Measurements from ENCODE around the gene CCKAR.
"Not testable (repeated sequence)": the region's sequence is repeated elsewhere in the genome, so short reads cannot be mapped to it uniquely, and the experiment has no call there.

CCKAR gene, protein sequence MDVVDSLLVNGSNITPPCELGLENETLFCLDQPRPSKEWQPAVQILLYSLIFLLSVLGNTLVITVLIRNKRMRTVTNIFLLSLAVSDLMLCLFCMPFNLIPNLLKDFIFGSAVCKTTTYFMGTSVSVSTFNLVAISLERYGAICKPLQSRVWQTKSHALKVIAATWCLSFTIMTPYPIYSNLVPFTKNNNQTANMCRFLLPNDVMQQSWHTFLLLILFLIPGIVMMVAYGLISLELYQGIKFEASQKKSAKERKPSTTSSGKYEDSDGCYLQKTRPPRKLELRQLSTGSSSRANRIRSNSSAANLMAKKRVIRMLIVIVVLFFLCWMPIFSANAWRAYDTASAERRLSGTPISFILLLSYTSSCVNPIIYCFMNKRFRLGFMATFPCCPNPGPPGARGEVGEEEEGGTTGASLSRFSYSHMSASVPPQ

DNA sequence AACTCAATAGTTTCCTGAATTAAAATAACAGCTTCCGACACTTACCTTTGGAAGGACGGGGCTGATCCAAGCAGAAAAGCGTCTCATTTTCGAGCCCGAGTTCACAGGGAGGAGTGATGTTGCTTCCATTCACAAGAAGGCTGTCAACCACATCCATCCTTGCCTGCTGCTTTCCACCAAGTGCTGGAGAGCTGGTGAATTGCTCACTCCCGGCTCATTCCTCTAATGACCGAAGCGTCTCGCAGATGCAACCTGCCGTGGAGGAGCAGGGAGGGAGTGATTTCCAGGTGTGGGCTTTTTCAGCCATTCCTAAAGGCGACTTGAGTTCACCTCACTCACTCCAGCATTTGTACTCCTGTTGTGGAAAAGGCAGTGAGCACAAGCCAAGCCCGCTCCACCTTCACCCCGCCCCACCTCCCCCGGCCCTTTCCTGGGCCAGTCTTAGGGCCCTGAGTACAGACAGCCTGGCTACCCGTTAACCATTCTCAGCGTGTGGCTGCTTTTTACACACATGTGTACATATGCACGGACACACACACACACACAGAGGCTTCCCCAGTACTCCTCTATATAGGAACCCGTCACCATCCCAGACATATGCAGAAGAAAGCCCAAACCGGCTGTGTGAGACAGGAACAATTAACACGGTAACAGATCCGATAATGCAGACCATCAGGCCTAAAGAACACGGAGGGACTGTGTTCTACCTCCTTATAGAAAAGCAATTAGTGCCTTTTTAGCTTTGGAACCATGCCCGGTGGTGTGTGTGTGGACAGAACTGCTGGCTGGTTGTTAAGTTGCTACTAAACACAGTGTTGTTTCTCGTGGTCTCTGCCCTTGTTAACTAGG lies at the start of gene CCKAR:
CCKAR (minus strand) TSS at position 374 of the 849 bp plus-strand sequence; CDS start at position 157, 217 bp downstream.
- peak; percentile 68 for DNase-seq

DNA sequence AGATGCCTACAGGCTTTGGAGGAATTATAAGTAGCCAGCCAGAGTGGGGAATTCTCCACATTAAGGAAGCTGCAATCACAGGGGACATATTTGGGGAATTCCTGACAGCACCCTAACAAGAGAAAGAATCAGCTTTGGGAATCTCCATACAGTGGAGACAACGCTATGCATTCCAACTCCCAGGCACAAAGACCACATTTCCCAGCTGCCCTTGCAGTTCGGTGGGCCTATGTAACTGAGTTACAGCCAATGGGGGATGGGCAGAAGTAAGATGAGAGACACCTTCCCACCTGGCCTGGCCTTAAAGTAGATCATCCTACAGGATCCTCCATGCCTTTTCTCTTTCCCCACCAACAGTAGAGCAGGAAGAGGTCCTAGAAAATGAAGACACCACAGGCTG lies 43.4 kb upstream of the CCKAR start:
- DNase-seq, result no peak

DNA sequence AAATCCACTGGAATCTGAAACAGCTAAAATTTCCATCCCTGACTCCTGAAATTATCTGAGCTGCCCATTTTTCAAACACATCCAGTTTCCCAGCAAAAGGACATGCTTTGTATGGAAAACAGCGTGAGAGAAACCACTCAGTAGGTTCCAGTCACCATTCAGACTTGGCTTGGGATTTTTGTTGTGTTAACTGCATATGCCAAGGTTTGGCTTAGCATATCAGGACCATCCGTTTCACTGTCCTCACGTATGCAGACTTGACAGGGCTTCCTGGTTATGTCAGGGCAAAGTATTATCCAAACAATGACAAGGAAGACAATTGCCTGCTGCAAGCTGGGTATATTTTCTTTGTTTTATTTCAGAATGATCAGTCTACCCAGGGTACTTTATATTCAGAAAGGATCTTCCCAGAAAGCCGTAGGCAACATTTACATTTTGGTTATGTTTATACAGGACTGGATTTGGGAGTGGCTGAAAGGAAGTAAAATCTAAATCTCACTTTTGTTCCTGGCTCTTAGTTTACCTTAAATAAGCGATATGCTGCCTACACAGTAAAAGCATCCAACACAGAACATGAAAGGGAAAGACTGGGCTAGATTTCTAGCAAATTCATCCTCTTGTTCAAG lies 41.3 kb upstream of the CCKAR start:
- no peak for DNase-seq

DNA sequence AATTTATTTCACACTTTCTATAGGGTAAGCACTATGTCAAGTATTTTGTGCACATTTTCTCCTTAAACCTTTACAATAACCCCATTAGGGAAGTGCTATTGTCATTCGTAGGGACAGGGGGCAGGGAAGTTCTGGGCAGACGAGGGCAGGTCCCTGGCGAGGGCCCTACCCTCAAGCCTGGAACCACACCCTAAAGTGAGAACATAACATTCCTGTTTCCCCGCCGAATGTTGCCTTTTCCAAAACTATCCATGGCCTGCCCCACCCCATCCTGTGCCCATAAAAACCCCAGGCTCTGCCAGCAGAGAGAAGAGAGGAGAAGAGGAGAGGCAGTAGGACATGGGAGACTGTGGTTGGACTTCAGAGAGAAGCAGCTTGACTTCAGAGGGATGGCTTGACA lies 39.8 kb upstream of the CCKAR start:
- no peak for DNase-seq

DNA sequence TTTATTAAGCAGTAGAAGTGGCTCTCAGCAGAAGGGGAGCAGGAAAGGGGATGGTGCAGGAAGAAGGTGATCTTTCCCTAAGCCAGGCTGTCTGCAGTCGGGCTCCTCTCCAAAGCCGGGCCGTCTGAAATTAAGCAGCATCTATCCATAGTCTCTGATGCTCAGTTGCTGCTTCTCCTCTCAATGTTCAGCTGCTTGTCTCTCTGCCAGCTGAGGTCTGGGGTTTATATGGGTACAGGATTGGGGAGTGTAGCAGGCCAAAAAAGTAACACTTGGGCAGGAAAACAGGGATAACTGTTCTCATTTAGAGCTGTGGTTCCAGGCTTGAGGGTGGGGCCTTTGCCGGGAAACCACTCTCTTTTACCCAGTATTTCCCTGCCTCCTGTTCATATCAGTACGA lies 39.2 kb upstream of the CCKAR start:
- DNase-seq, result no peak

DNA sequence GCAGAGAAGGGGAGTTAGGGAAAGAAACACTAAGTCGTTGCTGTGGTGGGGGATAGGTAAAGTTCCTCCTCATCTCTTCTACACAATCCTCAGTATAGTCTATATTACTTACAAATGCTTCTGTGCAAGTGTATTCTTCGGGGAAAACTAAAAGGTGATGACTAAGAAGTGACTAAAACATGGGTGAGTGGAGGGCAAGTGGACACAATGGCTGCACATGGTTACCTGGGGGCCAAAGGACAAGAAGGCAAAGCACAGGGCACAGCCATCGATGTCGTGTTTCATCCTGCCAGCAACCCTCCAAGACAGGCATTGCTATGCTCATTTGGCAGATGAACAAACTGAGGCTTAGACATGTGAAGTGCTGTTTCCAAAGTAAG lies 35.5 kb upstream of the CCKAR start:
- DNase-seq, result no peak

DNA sequence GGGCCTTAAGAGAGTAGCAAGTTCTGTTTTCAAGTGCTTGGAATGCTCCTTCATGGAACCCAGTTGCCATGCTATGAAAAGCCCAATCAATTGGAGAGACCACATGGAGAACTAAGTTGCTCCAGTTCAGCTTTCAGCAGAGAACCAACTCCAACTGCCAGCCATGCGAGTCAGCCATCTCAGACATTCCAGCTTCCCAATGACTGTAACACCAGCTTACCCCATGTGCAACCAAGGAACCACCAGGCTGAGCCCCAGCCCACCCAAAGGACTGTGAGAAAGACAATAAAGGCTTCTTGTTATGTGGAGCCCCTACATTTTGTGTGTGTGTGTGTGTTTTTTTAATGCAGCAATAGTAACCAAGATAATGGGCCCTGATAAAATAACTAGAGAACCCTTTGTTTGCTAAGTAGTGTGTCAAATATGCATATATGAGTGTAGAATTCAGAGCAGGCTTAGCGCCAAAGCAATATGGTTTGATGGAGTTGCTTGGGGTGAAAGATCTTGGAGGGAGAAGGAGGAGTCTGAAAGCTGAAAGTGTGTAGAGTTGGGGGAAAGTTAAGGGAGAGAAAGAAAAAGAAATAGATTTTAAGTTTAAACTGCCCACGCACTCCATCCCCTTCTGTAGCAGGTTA lies 35.0 kb upstream of the CCKAR start:
- no peak for DNase-seq

DNA sequence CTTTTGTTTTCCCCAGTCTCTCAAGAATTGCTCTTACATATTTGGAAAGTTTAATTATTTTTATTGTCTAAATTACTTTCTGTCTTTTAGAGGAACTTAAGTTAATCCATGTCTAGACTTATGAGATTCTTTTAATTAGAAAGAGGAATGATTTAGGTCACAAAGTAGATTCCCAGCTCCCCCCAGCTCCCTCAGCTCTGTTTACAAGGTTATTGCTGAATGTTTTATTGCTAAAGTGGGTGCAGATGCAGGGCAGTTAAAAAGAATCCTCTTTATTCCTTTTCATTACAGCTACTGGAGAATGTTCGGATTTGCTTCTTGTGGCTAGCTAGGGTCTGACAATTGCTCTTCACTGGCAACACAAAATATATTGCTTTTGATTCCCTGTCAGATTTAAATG lies 33.7 kb upstream of the CCKAR start:
- DNase-seq, result no peak

DNA sequence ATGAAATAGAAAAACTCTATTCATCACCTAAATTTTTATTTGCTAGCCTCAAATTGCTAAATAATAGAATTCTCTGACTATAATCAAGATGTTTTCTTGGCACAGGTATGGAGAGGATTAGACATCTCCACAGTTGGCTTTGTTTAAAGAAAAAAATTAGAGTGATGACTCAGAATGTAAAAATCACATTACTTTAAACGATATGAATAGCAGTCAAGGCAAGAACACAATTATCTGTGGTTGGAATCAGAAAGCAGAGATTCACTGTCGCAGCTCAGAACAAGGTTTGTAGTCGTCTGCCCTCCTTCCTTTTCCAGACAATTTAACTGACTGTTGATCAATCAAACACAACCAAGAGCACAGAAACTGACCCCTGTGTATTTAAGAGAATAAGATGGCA lies 32.2 kb upstream of the CCKAR start:
- DNase-seq, result no peak

DNA sequence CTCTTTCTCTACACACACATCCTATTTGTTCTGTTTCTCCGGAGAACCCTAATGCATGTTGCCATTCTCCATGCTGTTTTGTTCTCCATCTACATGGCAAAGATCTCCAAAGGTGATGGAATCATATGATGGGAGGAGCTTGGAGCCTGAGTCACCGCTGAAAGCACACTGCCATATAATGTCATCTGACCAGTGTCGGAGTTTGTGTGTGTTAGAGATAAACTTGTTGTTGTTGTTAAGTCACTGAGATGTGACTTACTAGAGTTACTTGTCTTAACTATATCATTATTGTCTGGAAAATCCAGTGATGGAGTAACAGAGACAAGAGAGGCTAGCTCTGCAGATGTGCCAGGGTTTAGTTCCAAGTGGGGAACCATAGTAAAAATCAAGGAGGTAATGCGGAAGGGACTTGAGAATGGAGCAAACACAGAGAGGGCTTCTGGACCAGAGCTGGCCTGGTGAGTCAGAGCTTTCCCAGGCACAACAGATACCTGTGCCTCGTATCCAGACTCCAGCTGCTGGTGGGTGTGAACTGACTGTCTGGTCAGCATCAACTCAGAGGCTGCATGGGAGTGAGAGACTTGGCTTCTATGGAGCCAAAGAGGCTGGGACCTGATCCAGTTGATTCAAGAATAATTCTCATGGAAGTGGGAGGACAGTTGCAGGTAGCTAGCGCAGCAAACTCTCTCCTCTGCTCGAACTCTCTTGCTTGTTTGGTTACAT lies 30.6 kb upstream of the CCKAR start:
- DNase-seq, result no peak

DNA sequence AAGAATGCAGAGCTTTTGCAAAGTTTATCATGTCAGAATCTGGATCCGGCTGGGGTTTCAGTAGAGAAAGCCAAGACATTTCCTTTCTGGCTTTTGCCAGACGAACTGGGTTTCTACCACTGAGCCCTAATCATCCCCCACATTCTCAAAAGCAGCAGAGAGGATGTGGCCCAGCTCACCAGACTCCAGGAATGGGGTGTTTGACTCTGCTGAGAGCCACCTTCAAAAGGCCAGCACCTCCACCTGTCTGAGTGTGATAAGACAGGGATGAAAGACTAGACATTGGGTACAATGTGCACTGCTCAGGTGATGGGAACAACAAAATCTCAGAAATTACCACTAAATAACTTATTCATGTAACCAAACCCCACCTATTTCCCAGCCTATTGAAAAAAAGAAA lies 25.7 kb upstream of the CCKAR start:
- no peak for DNase-seq

DNA sequence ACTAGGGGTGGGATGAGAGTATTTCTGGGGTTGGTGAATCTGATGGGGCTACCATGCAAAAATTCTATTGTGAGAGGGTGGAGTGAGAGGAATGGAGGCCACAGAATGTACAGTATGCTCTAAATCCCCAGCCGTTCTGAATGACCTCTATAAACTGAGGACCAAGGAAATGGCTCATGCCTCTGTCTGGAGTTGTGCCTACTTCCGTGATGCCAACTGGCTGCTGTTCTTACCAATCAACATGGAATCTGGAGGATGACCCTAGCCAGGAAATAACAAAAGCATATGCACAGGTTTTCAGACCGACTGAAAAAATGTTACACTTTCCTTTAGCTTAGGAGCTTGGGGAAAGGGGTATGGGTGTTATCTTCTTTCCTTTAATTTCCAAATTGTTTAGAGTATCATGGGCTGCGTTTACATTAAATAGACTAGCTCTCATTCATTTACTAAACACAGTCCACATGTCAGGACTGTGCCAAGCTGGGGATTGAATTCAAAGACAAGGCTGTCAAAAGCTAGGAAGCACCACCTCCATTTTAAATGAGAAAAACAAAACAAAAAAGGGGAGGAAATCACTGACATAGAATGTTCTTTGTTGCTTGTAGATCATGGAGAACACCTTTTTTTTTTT lies 20.2 kb upstream of the CCKAR start:
- DNase-seq, result no peak

DNA sequence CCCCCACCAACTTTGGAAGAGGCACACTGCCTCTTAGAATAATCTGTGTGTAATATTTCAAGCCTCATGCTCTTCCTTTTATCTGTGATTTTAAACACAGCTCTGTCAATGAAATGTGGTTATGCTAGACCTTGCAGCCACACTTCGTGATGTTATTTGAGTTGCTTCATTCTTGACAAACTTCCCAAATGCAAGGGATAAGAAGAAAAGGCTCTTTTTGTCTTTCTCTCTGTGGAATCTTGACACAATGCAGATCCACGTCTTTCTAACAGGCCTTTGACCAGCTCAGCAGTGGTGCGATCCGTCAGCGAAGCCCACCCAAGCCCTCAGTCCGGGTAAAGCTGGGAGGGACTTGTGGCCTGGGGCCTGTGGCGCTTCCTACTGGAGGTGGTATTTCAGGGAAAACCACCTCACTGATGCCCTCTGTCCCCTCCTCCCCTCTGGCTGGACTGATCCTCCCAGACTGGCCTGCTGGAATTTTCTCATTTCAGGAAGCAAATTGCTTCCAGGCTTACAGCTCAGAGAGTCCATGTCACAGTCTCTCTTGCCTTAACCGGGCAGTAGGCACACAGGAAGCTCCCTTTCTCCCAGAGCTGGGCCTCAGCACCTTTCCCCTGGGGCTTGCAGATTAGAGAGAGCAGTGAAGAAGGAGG lies 19.5 kb upstream of the CCKAR start:
- DNase-seq, result no peak

DNA sequence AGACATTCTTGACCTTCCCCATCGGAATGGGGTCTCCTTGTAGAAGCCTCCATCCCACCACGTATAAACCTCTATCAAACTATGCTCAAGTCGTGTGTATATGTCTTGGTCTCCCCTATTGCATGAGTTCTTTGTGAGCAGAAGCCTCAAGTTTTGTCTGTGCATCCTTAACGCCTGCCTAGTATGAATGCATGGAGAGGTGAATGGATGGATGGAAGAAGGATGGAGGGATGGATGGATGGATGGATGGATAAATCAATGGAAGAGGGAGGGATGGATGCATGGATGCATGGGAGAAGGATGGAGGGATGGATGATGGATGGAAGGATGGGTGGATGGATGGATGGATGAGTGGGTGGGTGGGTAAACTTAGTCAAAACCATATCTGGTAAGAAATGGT lies 17.0 kb upstream of the CCKAR start:
- DNase-seq, result no peak

DNA sequence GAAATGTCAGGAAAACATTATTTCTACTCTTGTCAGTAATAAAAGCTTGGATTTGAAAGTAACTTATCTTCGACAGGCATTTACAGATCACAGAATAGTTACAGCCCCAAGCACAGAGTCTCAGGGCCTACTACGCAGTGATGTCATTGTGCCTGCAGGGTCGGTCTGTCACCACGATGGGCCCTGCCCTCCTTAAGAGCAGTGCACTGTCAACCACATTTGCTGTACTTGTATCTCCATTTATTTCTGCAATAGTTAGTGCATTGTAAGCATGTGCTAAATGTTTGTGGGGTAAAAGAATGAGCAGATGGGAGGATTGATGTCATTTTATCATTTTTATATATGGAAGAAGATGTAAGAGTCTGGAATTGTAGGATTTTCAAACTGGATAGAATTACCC lies 13.6 kb upstream of the CCKAR start:
- no peak for DNase-seq

DNA sequence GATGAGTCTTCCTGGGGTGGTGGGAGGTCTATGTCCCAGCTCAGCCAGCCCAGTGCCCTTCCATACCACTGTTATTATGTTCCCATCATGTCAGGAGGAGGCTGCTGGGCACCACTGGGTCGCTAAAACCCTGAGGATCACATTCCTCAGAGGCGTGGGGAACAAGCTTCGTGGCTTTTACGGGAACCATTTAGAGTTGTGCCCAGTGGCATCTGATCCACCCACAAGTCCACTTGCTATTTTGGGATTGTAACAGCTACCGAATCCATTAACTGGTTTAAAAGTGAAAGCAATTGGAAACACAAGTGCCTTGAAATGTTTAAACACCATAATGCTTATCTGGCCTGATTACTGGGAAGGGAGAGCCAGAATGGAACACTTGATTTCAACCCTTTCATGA lies 13.1 kb upstream of the CCKAR start:
- no peak for DNase-seq

DNA sequence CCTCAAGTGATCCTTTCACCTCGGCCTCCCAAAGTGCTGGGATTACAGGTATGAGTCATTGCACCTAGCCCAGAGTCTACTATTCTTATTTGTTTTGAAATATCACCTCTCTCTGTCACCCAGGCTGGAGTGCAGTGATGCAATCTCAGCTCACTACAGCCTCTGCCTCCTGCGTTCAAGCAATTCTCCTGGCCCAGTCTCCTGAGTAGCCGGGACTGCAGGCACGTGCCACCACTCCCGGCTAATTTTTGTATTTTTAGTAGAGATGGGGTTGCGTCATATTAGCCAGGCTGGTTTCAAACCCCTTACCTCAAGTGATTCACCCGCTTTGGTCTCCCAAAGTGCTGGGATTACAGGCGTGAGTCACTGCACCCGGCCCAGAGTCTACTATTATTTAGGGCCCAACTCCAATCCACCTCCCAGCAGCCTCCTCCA lies 10.3 kb upstream of the CCKAR start:
- DNase-seq, result not testable (repeated sequence)

DNA sequence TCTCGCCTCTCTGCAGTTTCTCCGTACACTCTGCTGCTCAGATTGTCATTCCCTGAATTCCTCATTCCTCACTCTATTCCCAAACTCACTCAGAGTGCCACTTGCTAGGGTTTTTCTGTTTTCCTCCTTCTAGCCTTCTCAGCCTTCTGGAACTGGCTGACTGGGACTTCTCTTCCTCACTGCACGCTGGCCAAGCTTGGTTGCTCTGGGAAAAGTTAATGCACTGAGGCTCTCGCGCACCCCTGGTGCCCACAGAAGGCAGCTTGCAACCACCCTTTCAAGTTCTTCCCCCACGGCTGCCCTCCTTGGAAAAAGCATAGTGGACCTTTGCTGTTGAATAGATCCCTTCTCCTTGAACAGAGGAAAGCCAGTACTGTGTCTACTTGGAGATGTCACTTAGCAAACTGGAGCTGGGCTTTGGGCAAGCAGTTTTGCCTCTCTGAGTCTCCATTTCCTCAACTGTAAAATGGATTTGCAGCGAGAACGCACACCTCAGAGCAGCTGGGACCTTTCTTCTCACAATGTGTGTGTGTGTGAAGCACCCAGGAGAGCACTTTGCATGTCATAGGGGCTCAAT lies 6.0 kb upstream of the CCKAR start:
- no peak for DNase-seq

DNA sequence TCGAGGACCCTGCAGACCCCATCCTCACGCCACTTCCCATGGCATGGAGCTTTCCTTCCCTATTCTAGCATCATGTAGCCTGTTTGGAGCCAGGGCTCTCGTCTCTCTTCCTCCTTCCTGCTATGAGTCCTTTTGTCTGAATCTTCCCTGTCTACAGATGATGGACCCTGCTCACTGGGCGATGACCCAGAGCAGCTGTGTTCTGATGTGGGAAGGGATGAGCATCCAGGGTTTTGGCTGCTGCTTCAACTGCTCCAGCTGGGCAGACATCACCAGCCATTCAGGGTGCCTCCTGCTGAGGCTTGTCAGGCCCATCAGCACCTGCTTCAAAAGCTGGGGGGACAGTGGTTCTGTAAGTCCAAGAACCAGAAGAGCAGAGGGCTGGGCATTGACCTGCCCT lies 3.2 kb upstream of the CCKAR start:
- DNase-seq, result no peak

DNA sequence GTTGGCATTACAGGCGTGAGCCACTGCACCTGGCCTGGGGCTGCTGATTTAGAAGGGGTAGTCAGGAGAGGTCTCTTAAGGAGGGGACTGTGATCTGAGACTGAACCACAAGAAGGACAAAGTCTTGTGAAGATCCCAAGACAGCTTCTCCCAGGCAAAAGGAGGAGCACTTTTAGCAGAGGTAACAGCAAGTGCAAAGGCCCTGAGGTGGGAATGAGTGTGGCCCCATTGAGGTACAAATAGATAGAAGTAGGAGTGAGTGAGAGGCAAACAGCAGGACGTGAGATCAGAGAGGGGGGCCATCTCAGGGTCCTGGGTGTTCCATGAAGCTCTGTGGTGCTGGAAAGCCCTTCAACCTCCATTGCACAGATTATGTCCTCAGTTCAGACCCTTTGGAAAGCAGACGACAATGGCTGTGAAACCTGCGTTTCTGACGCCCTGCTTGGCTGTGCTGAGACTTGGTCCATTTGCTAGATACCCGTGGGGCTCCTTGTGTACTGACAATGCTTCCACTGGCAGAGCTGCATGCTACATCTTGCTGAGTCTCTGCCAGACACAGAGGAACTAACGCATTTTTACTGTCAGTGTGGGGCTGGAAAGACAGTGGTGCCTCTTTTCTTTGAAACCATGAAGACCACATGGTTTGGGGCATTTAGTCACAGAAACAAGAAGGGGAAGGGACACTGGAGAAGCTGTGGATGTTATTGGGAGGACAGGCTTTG lies 1.3 kb upstream of the CCKAR start:
- no peak for DNase-seq

DNA sequence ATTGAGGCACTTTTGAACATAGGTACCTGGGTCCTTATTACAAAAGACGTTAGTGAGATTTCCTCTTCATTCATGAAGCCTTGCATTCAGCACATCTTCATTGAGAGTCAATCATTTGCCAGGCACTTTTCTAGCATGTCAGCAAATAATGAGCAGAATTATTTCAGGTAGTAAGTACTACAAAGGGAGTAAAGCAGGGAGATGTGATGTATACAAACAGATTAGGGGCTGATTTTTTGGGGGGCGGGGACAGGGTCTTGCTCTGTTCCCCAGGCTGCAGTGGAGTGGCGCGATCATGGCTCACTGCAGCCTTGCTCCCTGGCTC lies 638 bp upstream of the CCKAR start:
- no peak for DNase-seq

Data from NCI-H2029 (cell line).